GM23338 (cell line): ENCODE measurements around the gene CD93. TPM values are rescaled to one million over a fixed set of nuclear protein-coding genes. Genes with fewer than 3 reads are reported as not detected.

Source experiments
- ATAC-seq: fragments of 200-7000 bp; cut with Tn5 transposase; 3 replicates; pipeline ENCODE4 v1.9.1; 2020
- DNase-seq: peaks from one replicate; pipeline ENCODE4 v3.0.0-alpha.2; 2015; ENCODE audit warnings: low spot score
- H2AFZ ChIP-seq: fragments of 200-600 bp; sonication (generic); 2 replicates; pipeline ENCODE4 v1.8.0; 2016; ENCODE audit warnings: antibody characterized with exemption, mild to moderate bottlenecking, moderate library complexity
- H3F3A ChIP-seq: fragments of 200-600 bp; sonication (generic); replicated peaks from 2 replicates; pipeline ENCODE4 v1.8.0; 2017; ENCODE audit warnings: antibody characterized with exemption, mixed run types, low read depth
- H3K27ac ChIP-seq: fragments of 200-600 bp; sonication (generic); 2 replicates; pipeline ENCODE4 v1.6.1; 2016; ENCODE audit warnings: low read depth
- H3K27me3 ChIP-seq: fragments of 200-600 bp; sonication (generic); 2 replicates; pipeline ENCODE4 v1.8.0; 2016; ENCODE audit warnings: mild to moderate bottlenecking, mixed run types, moderate library complexity; ENCODE audit not compliant: insufficient read depth
- H3K36me3 ChIP-seq: fragments of 200-600 bp; sonication (generic); 2 replicates; pipeline ENCODE4 v1.8.0; 2016; ENCODE audit warnings: mild to moderate bottlenecking; ENCODE audit not compliant: insufficient read depth
- H3K4me1 ChIP-seq: fragments of 200-600 bp; sonication (generic); 2 replicates; pipeline ENCODE4 v1.8.0; 2016; ENCODE audit warnings: mild to moderate bottlenecking, moderate library complexity; ENCODE audit not compliant: insufficient read depth
- H3K4me2 ChIP-seq: fragments of 200-600 bp; sonication (generic); 2 replicates; pipeline ENCODE4 v1.7.1; 2017; ENCODE audit warnings: mixed run types
- H3K4me3 ChIP-seq: fragments of 200-600 bp; sonication (generic); 2 replicates; pipeline ENCODE4 v1.6.1; 2016; ENCODE audit warnings: mixed run types
- H3K79me2 ChIP-seq: fragments of 200-600 bp; sonication (generic); replicated peaks from 2 replicates; pipeline ENCODE4 v1.8.0; 2017; ENCODE audit warnings: mild to moderate bottlenecking; ENCODE audit not compliant: insufficient read depth
- H3K9me2 ChIP-seq: fragments of 200-600 bp; sonication (generic); 2 replicates; pipeline ENCODE4 v1.8.0; 2017; ENCODE audit not compliant: insufficient read depth
- H4K20me1 ChIP-seq: fragments of 200-600 bp; sonication (generic); replicated peaks from 2 replicates; pipeline ENCODE4 v1.8.0; 2017; ENCODE audit warnings: mild to moderate bottlenecking; ENCODE audit not compliant: insufficient read depth
- H3K27ac Mint-ChIP-seq: 2 replicates; pipeline ENCODE4 v1.8.0; 2020; ENCODE audit warnings: inconsistent platforms, mild to moderate bottlenecking, moderate library complexity, mixed read lengths
- H3K27me3 Mint-ChIP-seq: 3 replicates; pipeline ENCODE4 v1.8.0; 2022; ENCODE audit warnings: low read depth, mild to moderate bottlenecking, moderate library complexity, mixed read lengths, inconsistent platforms; ENCODE audit not compliant: insufficient read depth, poor library complexity
- H3K36me3 Mint-ChIP-seq: 3 replicates; pipeline ENCODE4 v1.8.0; 2021; ENCODE audit warnings: low read depth, mild to moderate bottlenecking, inconsistent platforms, moderate library complexity, mixed read lengths
- H3K4me1 Mint-ChIP-seq: 3 replicates; pipeline ENCODE4 v1.8.0; 2020; ENCODE audit warnings: mild to moderate bottlenecking, inconsistent platforms, mixed read lengths
- H3K4me3 Mint-ChIP-seq: 3 replicates; pipeline ENCODE4 v1.8.0; 2021; ENCODE audit warnings: moderate library complexity, mild to moderate bottlenecking, inconsistent platforms, mixed read lengths
- H3K9me3 Mint-ChIP-seq: 3 replicates; pipeline ENCODE4 v1.8.0; 2020; ENCODE audit warnings: moderate library complexity, mild to moderate bottlenecking, inconsistent platforms, mixed read lengths
- CREB1 ChIP-seq: fragments of 250-450 bp; sonication (Bioruptor Pico); IDR thresholded peaks from 2 replicates; pipeline ENCODE4 v1.5.0; 2020; ENCODE audit warnings: low read depth, mild to moderate bottlenecking, moderate library complexity
- EZH2phosphoT487 ChIP-seq: fragments of 200-600 bp; sonication (generic); IDR thresholded peaks from one replicate; pipeline ENCODE4 v1.8.1; 2018; ENCODE audit warnings: antibody characterized with exemption; ENCODE audit not compliant: unreplicated experiment
- JUNB ChIP-seq: IDR thresholded peaks from one replicate; pipeline ENCODE4 v1.6.1; 2016; ENCODE audit warnings: antibody characterized with exemption; ENCODE audit not compliant: unreplicated experiment
- NANOG ChIP-seq: IDR thresholded peaks from 2 replicates; pipeline ENCODE4 v1.6.1; 2016; ENCODE audit warnings: antibody characterized with exemption, borderline replicate concordance
- POLR2AphosphoS5 ChIP-seq: IDR thresholded peaks from 2 replicates; pipeline ENCODE4 v1.6.1; 2016; ENCODE audit warnings: antibody characterized with exemption, low read depth
- STAT1 ChIP-seq: IDR thresholded peaks from one replicate; pipeline ENCODE4 v1.6.1; 2016; ENCODE audit warnings: antibody characterized with exemption; ENCODE audit not compliant: unreplicated experiment
- ZNF114 ChIP-seq: fragments of 250-450 bp; sonication (Bioruptor Pico); IDR thresholded peaks from 2 replicates; pipeline ENCODE4 v1.5.0; 2020; ENCODE audit warnings: mild to moderate bottlenecking, moderate library complexity
- ZNF331 ChIP-seq: fragments of 250-450 bp; sonication (Bioruptor Pico); IDR thresholded peaks from 2 replicates; pipeline ENCODE4 v1.5.0; 2020; ENCODE audit warnings: low read depth, mild to moderate bottlenecking, moderate library complexity
- polyA plus RNA-seq: library from polyadenylated mRNA; unstranded; fragments of >200 nt; fragmentation: Nextera tagmentation; extraction: Ambion mirVana; gene quantifications from 2 replicates; pipeline ENCODE4 v1.2.1, GENCODE V29; 2016
- total RNA-seq: library from RNA; depleted of rRNA; stranded (reverse); fragments of >200 nt; shearing (Covaris generic); gene quantifications from 2 replicates; pipeline ENCODE4 v1.2.3, GENCODE V29; 2014
- TF ChIP-seq, protein P1 (sequence below): fragments of 250-450 bp; sonication (Bioruptor Pico); IDR thresholded peaks from 2 replicates; pipeline ENCODE4 v1.5.0; 2020; ENCODE audit warnings: mild to moderate bottlenecking, moderate library complexity
- TF ChIP-seq, protein P2 (sequence below): IDR thresholded peaks from 2 replicates; pipeline ENCODE4 v1.6.1; 2016; ENCODE audit warnings: antibody characterized with exemption

Gene CD93
- total and polyA plus RNA-seq, 2 experiments from 2014 or later, result 0.03 TPM; not detected in 1

DNA sequence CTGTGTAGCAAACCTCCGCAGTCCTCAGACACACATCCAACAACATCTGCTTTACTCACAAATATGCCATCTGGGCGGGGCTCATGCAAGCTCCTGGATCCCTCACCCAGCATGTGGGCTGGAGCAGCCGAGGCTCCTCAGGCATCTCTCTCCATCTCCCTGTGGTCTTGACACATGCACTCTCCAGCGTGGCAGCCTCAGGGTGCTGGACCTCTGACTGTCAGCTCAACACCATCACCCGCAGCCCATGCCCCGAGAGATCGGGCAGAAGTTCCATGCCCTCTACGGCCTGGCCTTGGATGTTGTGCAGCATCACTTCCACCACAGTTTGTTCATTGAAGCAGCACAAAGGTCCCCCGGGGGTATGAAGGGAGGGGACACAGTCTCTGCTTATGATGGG lies 32.6 kb upstream of the CD93 start:
- Histone ChIP-seq H3K27ac (no peak overlapping the region), H4K20me1 (no peaks in the 10 kb centered on the region), H3K36me3 (no peaks in the 10 kb centered on the region), H3K79me2 (no peaks in the 10 kb centered on the region), H3K4me3 (no peak overlapping the region), H3K4me2 (no peak overlapping the region), H3K9me2 (no peaks in the 10 kb centered on the region), H2AFZ (no peak overlapping the region), H3K27me3 (no peaks in the 10 kb centered on the region), H3F3A (no peaks in the 10 kb centered on the region), H3K4me1 (no peaks in the 10 kb centered on the region)
- no peaks in the 10 kb centered on the region for H3K36me3 Mint-ChIP-seq
- H3K4me3 Mint-ChIP-seq, result no peak overlapping the region
- no peak for DNase-seq
- no peak overlapping the region for H3K27ac Mint-ChIP-seq
- 0 out of 3 replicates have a peak, but pooled peaks cover 2% of the 10 kb centered on the region for H3K4me1 Mint-ChIP-seq
- H3K27me3 Mint-ChIP-seq, result peaks cover 10% of the 10 kb centered on the region
- no peak for ATAC-seq
- no peak for TF ChIP-seq EZH2phosphoT487
- TF ChIP-seq, protein P1, sequence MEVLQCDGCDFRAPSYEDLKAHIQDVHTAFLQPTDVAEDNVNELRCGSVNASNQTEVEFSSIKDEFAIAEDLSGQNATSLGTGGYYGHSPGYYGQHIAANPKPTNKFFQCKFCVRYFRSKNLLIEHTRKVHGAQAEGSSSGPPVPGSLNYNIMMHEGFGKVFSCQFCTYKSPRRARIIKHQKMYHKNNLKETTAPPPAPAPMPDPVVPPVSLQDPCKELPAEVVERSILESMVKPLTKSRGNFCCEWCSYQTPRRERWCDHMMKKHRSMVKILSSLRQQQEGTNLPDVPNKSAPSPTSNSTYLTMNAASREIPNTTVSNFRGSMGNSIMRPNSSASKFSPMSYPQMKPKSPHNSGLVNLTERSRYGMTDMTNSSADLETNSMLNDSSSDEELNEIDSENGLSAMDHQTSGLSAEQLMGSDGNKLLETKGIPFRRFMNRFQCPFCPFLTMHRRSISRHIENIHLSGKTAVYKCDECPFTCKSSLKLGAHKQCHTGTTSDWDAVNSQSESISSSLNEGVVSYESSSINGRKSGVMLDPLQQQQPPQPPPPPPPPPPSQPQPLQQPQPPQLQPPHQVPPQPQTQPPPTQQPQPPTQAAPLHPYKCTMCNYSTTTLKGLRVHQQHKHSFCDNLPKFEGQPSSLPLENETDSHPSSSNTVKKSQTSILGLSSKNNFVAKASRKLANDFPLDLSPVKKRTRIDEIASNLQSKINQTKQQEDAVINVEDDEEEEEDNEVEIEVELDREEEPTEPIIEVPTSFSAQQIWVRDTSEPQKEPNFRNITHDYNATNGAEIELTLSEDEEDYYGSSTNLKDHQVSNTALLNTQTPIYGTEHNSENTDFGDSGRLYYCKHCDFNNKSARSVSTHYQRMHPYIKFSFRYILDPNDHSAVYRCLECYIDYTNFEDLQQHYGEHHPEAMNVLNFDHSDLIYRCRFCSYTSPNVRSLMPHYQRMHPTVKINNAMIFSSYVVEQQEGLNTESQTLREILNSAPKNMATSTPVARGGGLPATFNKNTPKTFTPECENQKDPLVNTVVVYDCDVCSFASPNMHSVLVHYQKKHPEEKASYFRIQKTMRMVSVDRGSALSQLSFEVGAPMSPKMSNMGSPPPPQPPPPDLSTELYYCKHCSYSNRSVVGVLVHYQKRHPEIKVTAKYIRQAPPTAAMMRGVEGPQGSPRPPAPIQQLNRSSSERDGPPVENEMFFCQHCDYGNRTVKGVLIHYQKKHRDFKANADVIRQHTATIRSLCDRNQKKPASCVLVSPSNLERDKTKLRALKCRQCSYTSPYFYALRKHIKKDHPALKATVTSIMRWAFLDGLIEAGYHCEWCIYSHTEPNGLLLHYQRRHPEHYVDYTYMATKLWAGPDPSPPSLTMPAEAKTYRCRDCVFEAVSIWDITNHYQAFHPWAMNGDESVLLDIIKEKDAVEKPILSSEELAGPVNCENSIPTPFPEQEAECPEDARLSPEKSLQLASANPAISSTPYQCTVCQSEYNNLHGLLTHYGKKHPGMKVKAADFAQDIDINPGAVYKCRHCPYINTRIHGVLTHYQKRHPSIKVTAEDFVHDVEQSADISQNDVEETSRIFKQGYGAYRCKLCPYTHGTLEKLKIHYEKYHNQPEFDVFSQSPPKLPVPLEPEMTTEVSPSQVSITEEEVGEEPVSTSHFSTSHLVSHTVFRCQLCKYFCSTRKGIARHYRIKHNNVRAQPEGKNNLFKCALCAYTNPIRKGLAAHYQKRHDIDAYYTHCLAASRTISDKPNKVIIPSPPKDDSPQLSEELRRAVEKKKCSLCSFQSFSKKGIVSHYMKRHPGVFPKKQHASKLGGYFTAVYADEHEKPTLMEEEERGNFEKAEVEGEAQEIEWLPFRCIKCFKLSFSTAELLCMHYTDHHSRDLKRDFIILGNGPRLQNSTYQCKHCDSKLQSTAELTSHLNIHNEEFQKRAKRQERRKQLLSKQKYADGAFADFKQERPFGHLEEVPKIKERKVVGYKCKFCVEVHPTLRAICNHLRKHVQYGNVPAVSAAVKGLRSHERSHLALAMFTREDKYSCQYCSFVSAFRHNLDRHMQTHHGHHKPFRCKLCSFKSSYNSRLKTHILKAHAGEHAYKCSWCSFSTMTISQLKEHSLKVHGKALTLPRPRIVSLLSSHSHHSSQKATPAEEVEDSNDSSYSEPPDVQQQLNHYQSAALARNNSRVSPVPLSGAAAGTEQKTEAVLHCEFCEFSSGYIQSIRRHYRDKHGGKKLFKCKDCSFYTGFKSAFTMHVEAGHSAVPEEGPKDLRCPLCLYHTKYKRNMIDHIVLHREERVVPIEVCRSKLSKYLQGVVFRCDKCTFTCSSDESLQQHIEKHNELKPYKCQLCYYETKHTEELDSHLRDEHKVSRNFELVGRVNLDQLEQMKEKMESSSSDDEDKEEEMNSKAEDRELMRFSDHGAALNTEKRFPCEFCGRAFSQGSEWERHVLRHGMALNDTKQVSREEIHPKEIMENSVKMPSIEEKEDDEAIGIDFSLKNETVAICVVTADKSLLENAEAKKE (CRISPR knock-in tag), result no peak
- no peak for TF ChIP-seq STAT1
- TF ChIP-seq CREB1 (CRISPR knock-in tag), result no peak
- TF ChIP-seq NANOG, result no peak
- no peak for TF ChIP-seq POLR2AphosphoS5
- TF ChIP-seq, protein P2, sequence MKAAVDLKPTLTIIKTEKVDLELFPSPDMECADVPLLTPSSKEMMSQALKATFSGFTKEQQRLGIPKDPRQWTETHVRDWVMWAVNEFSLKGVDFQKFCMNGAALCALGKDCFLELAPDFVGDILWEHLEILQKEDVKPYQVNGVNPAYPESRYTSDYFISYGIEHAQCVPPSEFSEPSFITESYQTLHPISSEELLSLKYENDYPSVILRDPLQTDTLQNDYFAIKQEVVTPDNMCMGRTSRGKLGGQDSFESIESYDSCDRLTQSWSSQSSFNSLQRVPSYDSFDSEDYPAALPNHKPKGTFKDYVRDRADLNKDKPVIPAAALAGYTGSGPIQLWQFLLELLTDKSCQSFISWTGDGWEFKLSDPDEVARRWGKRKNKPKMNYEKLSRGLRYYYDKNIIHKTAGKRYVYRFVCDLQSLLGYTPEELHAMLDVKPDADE, result no peak
- no peak for TF ChIP-seq JUNB
- TF ChIP-seq ZNF331, result no peak
- TF ChIP-seq ZNF114 (CRISPR knock-in tag), result no peak
- H3K9me3 Mint-ChIP-seq, result no peaks in the 10 kb centered on the region; the same call in 2 of the 3 replicates
